ENCODE measurements around the gene GSTM1. TPM values are rescaled to one million over a fixed set of nuclear protein-coding genes. Genes with fewer than 3 reads are reported as not detected.

The GSTM1 gene
- total RNA-seq, 1 donor from 2014 or later, result 48.8 TPM

- no peaks in the 10 kb centered on the region for H3K36me3 Mint-ChIP-seq
- no peak for TF ChIP-seq CTCF (IDR thresholded peaks at IDR 0.05; ENCODE audit: unreplicated experiment)
- H3K27me3 Mint-ChIP-seq (ENCODE audit: low read depth), result no peaks in the 10 kb centered on the region
- H3K4me1 Mint-ChIP-seq, result peaks cover 20% of the 10 kb centered on the region
- no peak overlapping the region for H3K27ac Mint-ChIP-seq
- H3K9me3 Mint-ChIP-seq, result peaks cover 18% of the 10 kb centered on the region
- no peak overlapping the region for H3K4me3 Mint-ChIP-seq
- no peak for DNase-seq (ENCODE audit: low spot score in 2 of 2, unreplicated experiment in 2 of 2)
These were observed 34.4 kb downstream of the GSTM1 start for GRCh38 chr1:109721971-109722370.

DNA sequence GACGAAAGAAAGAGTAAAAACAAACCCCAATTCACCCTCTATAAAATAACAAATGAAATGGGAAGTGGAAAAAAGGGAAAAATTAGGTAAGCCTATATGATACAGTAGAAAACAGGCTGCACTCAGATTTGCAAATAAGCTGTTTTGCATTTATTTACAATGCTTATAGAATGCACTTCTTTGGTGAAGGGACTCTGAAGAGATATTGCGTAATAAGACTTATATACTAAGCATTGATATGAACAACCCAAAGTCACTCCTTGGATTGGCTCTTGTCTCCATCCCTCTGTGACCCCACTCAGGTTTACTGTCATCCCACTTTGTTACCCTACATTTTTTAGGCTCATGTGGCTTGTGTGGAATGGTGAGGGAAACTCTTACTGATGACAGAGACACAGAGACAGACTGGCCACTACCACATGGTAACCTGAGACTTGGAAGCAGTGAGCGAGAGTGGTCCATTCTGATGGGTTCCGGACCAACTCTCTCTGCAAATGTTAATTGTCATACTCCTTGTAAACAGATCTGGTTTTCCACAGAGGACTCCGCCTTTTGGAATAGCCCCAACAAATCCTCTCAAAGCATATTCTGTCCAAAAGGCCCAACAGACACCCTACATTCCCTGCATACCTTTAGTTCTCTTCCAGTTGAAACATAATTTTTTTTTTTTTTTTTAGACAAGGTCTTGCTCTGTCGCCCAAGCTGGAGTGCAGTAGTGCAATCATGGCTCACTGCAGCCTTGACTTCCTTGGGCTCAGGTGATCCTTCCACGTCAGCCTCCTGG is 35.5 kb downstream of the GSTM1 start:
- no peak for DNase-seq (ENCODE audit: low spot score in 2 of 2, unreplicated experiment in 2 of 2)
- no peaks in the 10 kb centered on the region for H3K36me3 Mint-ChIP-seq
- H3K27ac Mint-ChIP-seq, result peak overlapping the region; percentile 67
- no peaks in the 10 kb centered on the region for H3K27me3 Mint-ChIP-seq (ENCODE audit: low read depth)
- no peak for TF ChIP-seq CTCF (IDR thresholded peaks at IDR 0.05; ENCODE audit: unreplicated experiment)
- peaks cover 13% of the 10 kb centered on the region for H3K4me1 Mint-ChIP-seq
- peaks cover 21% of the 10 kb centered on the region for H3K9me3 Mint-ChIP-seq
- H3K4me3 Mint-ChIP-seq, result no peak overlapping the region

DNA sequence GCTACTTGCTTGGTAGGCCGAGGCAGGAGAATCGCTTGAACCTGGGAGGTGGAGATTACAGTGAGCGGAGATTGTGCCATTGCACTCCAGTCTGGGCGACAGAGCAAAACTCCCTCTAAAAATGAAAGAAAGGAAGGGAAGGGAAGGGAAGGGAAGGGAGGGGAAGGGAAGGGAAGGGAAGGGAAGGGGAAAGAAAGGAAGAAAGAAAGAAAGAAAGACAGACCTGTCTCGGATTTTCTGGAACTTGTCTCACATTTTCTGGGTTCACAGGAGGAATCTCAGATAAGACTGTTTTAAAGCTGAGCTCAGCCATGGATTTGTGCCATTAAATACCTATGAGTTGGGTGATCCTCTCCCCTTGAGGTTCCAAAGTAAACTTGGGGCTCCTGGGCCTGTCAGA is 37.3 kb downstream of the GSTM1 start:
- Mint-ChIP-seq H3K9me3 (peaks cover 21% of the 10 kb centered on the region), H3K4me1 (peaks cover 10% of the 10 kb centered on the region), H3K27me3 (ENCODE audit: low read depth) (no peaks in the 10 kb centered on the region), H3K4me3 (no peak overlapping the region), H3K36me3 (no peaks in the 10 kb centered on the region), H3K27ac (no peak overlapping the region)
- no peak for TF ChIP-seq CTCF (IDR thresholded peaks at IDR 0.05; ENCODE audit: unreplicated experiment)
- no peak for DNase-seq (ENCODE audit: low spot score in 2 of 2, unreplicated experiment in 2 of 2)

DNA sequence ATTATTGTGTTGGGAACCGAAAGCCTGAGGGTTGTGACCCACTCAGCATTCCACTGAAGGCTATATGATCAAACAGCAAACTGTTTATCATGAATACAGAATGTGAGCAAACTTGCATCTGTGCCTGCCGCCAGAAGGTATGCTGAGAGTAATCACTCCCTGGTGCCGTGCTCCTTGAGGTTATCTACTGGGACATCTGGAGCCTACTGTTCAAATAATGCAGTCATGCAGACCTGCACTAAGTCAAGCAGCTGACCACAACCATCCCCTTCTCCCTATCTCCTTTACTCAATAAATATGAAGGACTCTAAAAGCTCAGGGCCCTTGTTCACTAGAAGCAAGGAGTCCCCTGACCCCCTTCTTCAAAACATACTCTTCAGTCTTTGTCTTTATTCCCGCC is 37.9 kb downstream of the GSTM1 start:
- Mint-ChIP-seq H3K9me3 (peaks cover 21% of the 10 kb centered on the region), H3K4me1 (peaks cover 13% of the 10 kb centered on the region), H3K36me3 (no peaks in the 10 kb centered on the region), H3K27ac (no peak overlapping the region), H3K4me3 (no peak overlapping the region), H3K27me3 (ENCODE audit: low read depth) (no peaks in the 10 kb centered on the region)
- TF ChIP-seq CTCF (IDR thresholded peaks at IDR 0.05; ENCODE audit: unreplicated experiment), result no peak
- DNase-seq (ENCODE audit: low spot score in 2 of 2, unreplicated experiment in 2 of 2), result no peak

GRCh38 chr1:109726007-109726406 is 38.4 kb downstream of the GSTM1 start:
- H3K9me3 Mint-ChIP-seq, result peaks cover 21% of the 10 kb centered on the region
- H3K27me3 Mint-ChIP-seq (ENCODE audit: low read depth), result no peaks in the 10 kb centered on the region
- no peak for DNase-seq (ENCODE audit: low spot score in 2 of 2, unreplicated experiment in 2 of 2)
- H3K27ac Mint-ChIP-seq, result no peak overlapping the region
- H3K4me3 Mint-ChIP-seq, result no peak overlapping the region
- no peaks in the 10 kb centered on the region for H3K36me3 Mint-ChIP-seq
- peaks cover 18% of the 10 kb centered on the region for H3K4me1 Mint-ChIP-seq
- no peak for TF ChIP-seq CTCF (IDR thresholded peaks at IDR 0.05; ENCODE audit: unreplicated experiment)
